Parathyroid adenoma (tissue), 2 donors: ENCODE results near the gene ANK2.

Source experiments
- H2AFZ ChIP-seq: fragments of 300-600 bp; sonication (generic); one replicate; pipeline ENCODE4 v1.7.0; 2017; ENCODE audit warnings: antibody characterized with exemption, mild to moderate bottlenecking
- H3K27ac ChIP-seq: fragments of 300-600 bp; sonication (generic); one replicate; pipeline ENCODE4 v1.7.0; 2017
- H3K27me3 ChIP-seq: fragments of 300-600 bp; sonication (generic); one replicate; pipeline ENCODE4 v1.7.0; 2017; ENCODE audit warnings: low read length; ENCODE audit not compliant: control insufficient read depth, insufficient read depth
- H3K36me3 ChIP-seq: fragments of 300-600 bp; sonication (generic); one replicate; pipeline ENCODE4 v1.7.0; 2017; ENCODE audit warnings: low read length; ENCODE audit not compliant: control insufficient read depth, insufficient read depth
- H3K4me1 ChIP-seq: fragments of 300-600 bp; sonication (generic); one replicate; pipeline ENCODE4 v1.7.0; 2017; ENCODE audit warnings: control low read depth
- H3K4me2 ChIP-seq: fragments of 300-600 bp; sonication (generic); one replicate; pipeline ENCODE4 v1.7.0; 2017; ENCODE audit warnings: low read length
- H3K4me3 ChIP-seq: fragments of 300-600 bp; sonication (generic); one replicate; pipeline ENCODE4 v1.7.0; 2017; ENCODE audit warnings: low read depth, low read length
- H3K79me2 ChIP-seq: fragments of 300-600 bp; sonication (generic); one replicate; pipeline ENCODE4 v1.7.0; 2017; ENCODE audit warnings: control low read depth
- H3K9ac ChIP-seq: fragments of 300-600 bp; sonication (generic); one replicate; pipeline ENCODE4 v1.7.0; 2017; ENCODE audit warnings: mild to moderate bottlenecking
- H3K9me3 ChIP-seq: fragments of 300-600 bp; sonication (generic); one replicate; pipeline ENCODE4 v1.7.0; 2017; ENCODE audit warnings: low read length; ENCODE audit not compliant: control insufficient read depth
- CTCF ChIP-seq: fragments of 300-600 bp; sonication (generic); IDR thresholded peaks from one replicate; pipeline ENCODE4 v1.7.0; 2017; ENCODE audit warnings: antibody characterized with exemption, mild to moderate bottlenecking
- donor health status: primary hyperparathyroidism.

Gene ANK2

DNA sequence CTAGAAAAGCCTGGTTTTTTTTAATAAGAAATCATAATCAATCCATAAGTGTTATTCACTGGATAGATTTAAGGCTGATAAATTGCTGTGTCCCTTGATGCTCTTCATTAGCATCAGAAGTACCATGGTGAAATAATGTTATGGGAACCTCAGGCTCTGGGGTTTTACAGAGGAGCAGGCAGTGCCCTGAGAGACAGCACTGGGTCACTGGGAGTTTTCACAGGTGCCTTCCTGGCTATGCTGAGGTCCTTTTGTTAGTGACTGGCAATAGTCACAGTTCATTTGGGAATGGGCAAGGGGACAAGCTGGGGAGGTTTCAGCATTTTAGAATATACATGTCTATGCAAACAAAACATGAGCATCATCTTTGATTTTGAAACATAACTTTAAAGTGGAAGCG is 38.6 kb downstream of the ANK2 start:
- Histone ChIP-seq H3K4me3 (no peak overlapping the region), H3K9ac (no peak overlapping the region), H3K79me2 (no peaks in the 10 kb centered on the region), H3K4me2 (no peak overlapping the region), H3K4me1 (peaks cover 2% of the 10 kb centered on the region), H2AFZ (no peak overlapping the region), H3K27ac (no peak overlapping the region), H3K27me3 (no peaks in the 10 kb centered on the region), H3K9me3 (no peaks in the 10 kb centered on the region), H3K36me3 (no peaks in the 10 kb centered on the region)
- no peak for TF ChIP-seq CTCF

- no peaks in the 10 kb centered on the region for H3K79me2 ChIP-seq
- no peaks in the 10 kb centered on the region for H3K9me3 ChIP-seq
- peaks cover 2% of the 10 kb centered on the region for H3K4me1 ChIP-seq
- TF ChIP-seq CTCF, result no peak
- H3K9ac ChIP-seq, result no peak overlapping the region
- H3K27me3 ChIP-seq, result no peaks in the 10 kb centered on the region
- H3K36me3 ChIP-seq, result no peaks in the 10 kb centered on the region
- H3K27ac ChIP-seq, result no peak overlapping the region
- no peak overlapping the region for H3K4me2 ChIP-seq
- no peak overlapping the region for H2AFZ ChIP-seq
- no peak overlapping the region for H3K4me3 ChIP-seq
Observed at GRCh38 chr4:113090954-113091353, 41.5 kb downstream of the ANK2 start.

GRCh38 chr4:113094331-113094730 is 44.9 kb downstream of the ANK2 start:
- Histone ChIP-seq H3K9ac (no peak overlapping the region), H3K9me3 (no peaks in the 10 kb centered on the region), H3K4me1 (peaks cover 2% of the 10 kb centered on the region), H3K36me3 (no peaks in the 10 kb centered on the region), H3K79me2 (no peaks in the 10 kb centered on the region), H3K27ac (no peak overlapping the region), H2AFZ (no peak overlapping the region), H3K4me2 (no peak overlapping the region), H3K4me3 (no peak overlapping the region), H3K27me3 (no peaks in the 10 kb centered on the region)
- TF ChIP-seq CTCF, result no peak

GRCh38 chr4:113094802-113095201 is 45.3 kb downstream of the ANK2 start:
- no peak overlapping the region for H2AFZ ChIP-seq
- H3K36me3 ChIP-seq, result no peaks in the 10 kb centered on the region
- no peak overlapping the region for H3K4me2 ChIP-seq
- H3K27ac ChIP-seq, result no peak overlapping the region
- peak; percentile 75 for TF ChIP-seq CTCF
- H3K9ac ChIP-seq, result no peak overlapping the region
- H3K9me3 ChIP-seq, result no peaks in the 10 kb centered on the region
- peaks cover 2% of the 10 kb centered on the region for H3K4me1 ChIP-seq
- no peaks in the 10 kb centered on the region for H3K79me2 ChIP-seq
- H3K4me3 ChIP-seq, result no peak overlapping the region
- H3K27me3 ChIP-seq, result no peaks in the 10 kb centered on the region

DNA sequence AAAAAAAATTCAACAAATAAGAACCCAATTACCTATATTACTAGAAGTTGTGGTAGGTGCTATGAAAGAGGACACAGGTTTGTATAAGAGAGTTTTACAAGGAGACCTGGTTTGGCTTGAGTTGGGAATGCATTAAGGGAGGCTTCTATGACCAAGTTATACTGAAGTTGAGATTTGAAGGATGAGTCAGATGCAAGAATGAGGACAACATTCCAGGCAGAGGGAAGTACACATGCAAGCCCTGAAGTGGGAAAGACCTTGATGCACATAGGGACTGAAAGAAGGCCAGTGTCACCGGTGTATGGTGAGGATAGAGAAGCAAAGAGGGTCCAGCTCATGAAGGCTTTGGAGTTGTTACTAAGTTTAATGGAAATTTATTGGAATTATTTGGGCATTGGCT is 52.2 kb downstream of the ANK2 start:
- TF ChIP-seq CTCF, result no peak
- Histone ChIP-seq H3K9me3 (no peaks in the 10 kb centered on the region), H3K27me3 (no peaks in the 10 kb centered on the region), H3K4me2 (no peak overlapping the region), H2AFZ (no peak overlapping the region), H3K4me1 (no peaks in the 10 kb centered on the region), H3K79me2 (peaks cover 2% of the 10 kb centered on the region), H3K27ac (no peak overlapping the region), H3K9ac (no peak overlapping the region), H3K36me3 (no peaks in the 10 kb centered on the region), H3K4me3 (no peak overlapping the region)
